ENCODE data around the gene ROBO2.

GRCh38 chr3:77466562-77467115 is 426.7 kb downstream of the ROBO2 start:
- TF ChIP-seq EP300 (IDR thresholded peaks at IDR 0.05) (no peak), CTCF (IDR thresholded peaks at IDR 0.05) (no peak), MAZ (IDR thresholded peaks at IDR 0.05; ENCODE audit: borderline replicate concordance, low read depth, low read length) (no peak), CEBPB (IDR thresholded peaks at IDR 0.05) (no peak), POLR2A (IDR thresholded peaks at IDR 0.05; ENCODE audit: low read length) (no peak), MAX (IDR thresholded peaks at IDR 0.05) (no peak), RAD21 (conservative IDR thresholded peaks at IDR 0.05 in 1 of 2, IDR thresholded peaks at IDR 0.05 in 1 of 2) (no peak)
